ENCODE results near the gene FAM174C.

FAM174C gene

GRCh38 chr19:1269065-1269477 lies 6.3 kb upstream of the FAM174C start, which contains the start of gene CIRBP:
Gene CIRBP (plus strand): TSS chr19:1269332. CDS start chr19:1270934, 1,602 bp downstream.
- H3K18ac ChIP-seq (ENCODE audit: low read length), result peak within 1 kb of the TSS; percentile 81
- peaks cover 31 to 36% of the 10 kb centered on the region in 2 experiments for H3K4me1 ChIP-seq (ENCODE audit: control insufficient read depth in 1 of 2, insufficient read depth in 2 of 2, low read length in 2 of 2)
- H3K23ac ChIP-seq (ENCODE audit: low read length), result no peak within 1 kb of the TSS
- H3K27me3 ChIP-seq (ENCODE audit: insufficient read depth, low read length), result no peaks in the 10 kb centered on the region
- peak within 1 kb of the TSS; percentile 71 for H2BK120ac ChIP-seq (ENCODE audit: insufficient read depth, low read length, poor library complexity)
- H2BK5ac ChIP-seq (ENCODE audit: low read depth, low read length, poor library complexity), result peak within 1 kb of the TSS; percentile 85
- peak within 1 kb of the TSS; percentile 79 for H3K4me3 ChIP-seq (ENCODE audit: low read depth, low read length)
- H4K12ac ChIP-seq (ENCODE audit: low read depth, low read length), result peak within 1 kb of the TSS; percentile 5
- H3K27ac ChIP-seq (ENCODE audit: low read depth, low read length), result peak within 1 kb of the TSS; percentile 95
- H3K36me3 ChIP-seq (ENCODE audit: control insufficient read depth in 1 of 2, insufficient read depth in 2 of 2, low read length in 2 of 2), result peaks cover 32 to 33% of the 10 kb centered on the region in 2 experiments
- peak within 1 kb of the TSS; percentile 93 for H3K9ac ChIP-seq (ENCODE audit: low read length)
- DNase-seq, result peak; percentile 100
- peak within 1 kb of the TSS; percentile 98 for H4K91ac ChIP-seq (ENCODE audit: low read depth, low read length)
- no peak within 1 kb of the TSS for H2AFZ ChIP-seq (ENCODE audit: insufficient read depth, low read length, poor library complexity)
- H2AK5ac ChIP-seq (ENCODE audit: low read length), result peak within 1 kb of the TSS; percentile 74
- H3K9me3 ChIP-seq (ENCODE audit: insufficient read depth, low read depth, low read length), result no peaks in the 10 kb centered on the region
- peak within 1 kb of the TSS; percentile 89 for H4K8ac ChIP-seq (ENCODE audit: low read depth, low read length)
- no peak within 1 kb of the TSS for H2BK12ac ChIP-seq (ENCODE audit: low read length)
- no CpG with 5 or more reads among the region's 50 CpGs for WGBS (ENCODE audit: extremely low coverage, insufficient coverage, insufficient read length)
- peaks cover 13% of the 10 kb centered on the region for H3K79me2 ChIP-seq (ENCODE audit: control insufficient read depth, insufficient read depth, low read length, poor library complexity)
- peak within 1 kb of the TSS; percentile 88 for H3K14ac ChIP-seq (ENCODE audit: low read length)
- peaks cover 23% of the 10 kb centered on the region for H3K79me1 ChIP-seq (ENCODE audit: low read length)
- peak within 1 kb of the TSS; percentile 73 for H3K4me2 ChIP-seq (ENCODE audit: low read length)
- H3K4ac ChIP-seq (ENCODE audit: low read depth, low read length), result peak within 1 kb of the TSS; percentile 89

- Histone ChIP-seq H3K9ac (ENCODE audit: low read length) (peak overlapping the region; percentile 93), H2BK120ac (ENCODE audit: insufficient read depth, low read length, poor library complexity) (peak overlapping the region; percentile 71), H4K91ac (ENCODE audit: low read depth, low read length) (peak overlapping the region; percentile 98), H3K79me2 (ENCODE audit: control insufficient read depth, insufficient read depth, low read length, poor library complexity) (peaks cover 13% of the 10 kb centered on the region), H4K8ac (ENCODE audit: low read depth, low read length) (peak overlapping the region; percentile 89), H2AK5ac (ENCODE audit: low read length) (peak overlapping the region; percentile 74), H3K4me2 (ENCODE audit: low read length) (peak overlapping the region; percentile 73), H3K27ac (ENCODE audit: low read depth, low read length) (peak overlapping the region; percentile 95), H3K18ac (ENCODE audit: low read length) (peak overlapping the region; percentile 81), H3K4ac (ENCODE audit: low read depth, low read length) (peak overlapping the region; percentile 89), H3K4me3 (ENCODE audit: low read depth, low read length) (peak overlapping the region; percentile 79), H3K14ac (ENCODE audit: low read length) (peak overlapping the region; percentile 88), H3K27me3 (ENCODE audit: insufficient read depth, low read length) (no peaks in the 10 kb centered on the region), H2BK5ac (ENCODE audit: low read depth, low read length, poor library complexity) (peak overlapping the region; percentile 85), H3K4me1 (ENCODE audit: control insufficient read depth in 1 of 2, insufficient read depth in 2 of 2, low read length in 2 of 2) (peaks cover 34 to 37% of the 10 kb centered on the region in 2 experiments), H3K36me3 (ENCODE audit: control insufficient read depth in 1 of 2, insufficient read depth in 2 of 2, low read length in 2 of 2) (peaks cover 38 to 39% of the 10 kb centered on the region in 2 experiments), H4K12ac (ENCODE audit: low read depth, low read length) (peak overlapping the region; percentile 5), H2AFZ (ENCODE audit: insufficient read depth, low read length, poor library complexity) (no peak overlapping the region), H3K79me1 (ENCODE audit: low read length) (peaks cover 23% of the 10 kb centered on the region), H3K9me3 (ENCODE audit: insufficient read depth, low read depth, low read length) (no peaks in the 10 kb centered on the region), H3K23ac (ENCODE audit: low read length) (no peak overlapping the region), H2BK12ac (ENCODE audit: low read length) (no peak overlapping the region)
- peak; percentile 63 to 89 for DNase-seq
- no CpG with 5 or more reads among the region's 64 CpGs for WGBS (ENCODE audit: extremely low coverage, insufficient coverage, insufficient read length)
Measured at GRCh38 chr19:1269478-1270212, 5.7 kb upstream of the FAM174C start.

GRCh38 chr19:1270213-1270853 lies 5.0 kb upstream of the FAM174C start:
- Histone ChIP-seq H3K4me2 (ENCODE audit: low read length) (peak overlapping the region; percentile 73), H2BK120ac (ENCODE audit: insufficient read depth, low read length, poor library complexity) (peak overlapping the region; percentile 9), H3K4me3 (ENCODE audit: low read depth, low read length) (peak overlapping the region; percentile 79), H3K4ac (ENCODE audit: low read depth, low read length) (peak overlapping the region; percentile 89), H2BK12ac (ENCODE audit: low read length) (no peak overlapping the region), H4K91ac (ENCODE audit: low read depth, low read length) (peak overlapping the region; percentile 72), H2BK5ac (ENCODE audit: low read depth, low read length, poor library complexity) (peak overlapping the region; percentile 85), H4K12ac (ENCODE audit: low read depth, low read length) (peak overlapping the region; percentile 5), H3K36me3 (ENCODE audit: control insufficient read depth in 1 of 2, insufficient read depth in 2 of 2, low read length in 2 of 2) (peaks cover 42% of the 10 kb centered on the region in 2 experiments), H3K27ac (ENCODE audit: low read depth, low read length) (peak overlapping the region; percentile 95), H3K79me1 (ENCODE audit: low read length) (peaks cover 22% of the 10 kb centered on the region), H4K8ac (ENCODE audit: low read depth, low read length) (peak overlapping the region; percentile 89), H3K23ac (ENCODE audit: low read length) (no peak overlapping the region), H3K14ac (ENCODE audit: low read length) (peak overlapping the region; percentile 69), H3K4me1 (ENCODE audit: control insufficient read depth in 1 of 2, insufficient read depth in 2 of 2, low read length in 2 of 2) (peaks cover 31 to 35% of the 10 kb centered on the region in 2 experiments), H3K27me3 (ENCODE audit: insufficient read depth, low read length) (no peaks in the 10 kb centered on the region), H3K9ac (ENCODE audit: low read length) (peak overlapping the region; percentile 85), H3K9me3 (ENCODE audit: insufficient read depth, low read depth, low read length) (no peaks in the 10 kb centered on the region), H3K18ac (ENCODE audit: low read length) (peak overlapping the region; percentile 18), H2AFZ (ENCODE audit: insufficient read depth, low read length, poor library complexity) (no peak overlapping the region), H2AK5ac (ENCODE audit: low read length) (peak overlapping the region; percentile 11), H3K79me2 (ENCODE audit: control insufficient read depth, insufficient read depth, low read length, poor library complexity) (peaks cover 17% of the 10 kb centered on the region)
- DNase-seq, result no peak
- WGBS (ENCODE audit: extremely low coverage, insufficient coverage, insufficient read length), result no CpG with 5 or more reads among the region's 8 CpGs

- no peak overlapping the region for H2AK5ac ChIP-seq (ENCODE audit: low read length)
- H4K8ac ChIP-seq (ENCODE audit: low read depth, low read length), result no peak overlapping the region
- no peak overlapping the region for H4K12ac ChIP-seq (ENCODE audit: low read depth, low read length)
- no peak overlapping the region for H2AFZ ChIP-seq (ENCODE audit: insufficient read depth, low read length, poor library complexity)
- H3K79me2 ChIP-seq (ENCODE audit: control insufficient read depth, insufficient read depth, low read length, poor library complexity), result peaks cover 20% of the 10 kb centered on the region
- no peak overlapping the region for H2BK12ac ChIP-seq (ENCODE audit: low read length)
- no peaks in the 10 kb centered on the region for H3K9me3 ChIP-seq (ENCODE audit: insufficient read depth, low read depth, low read length)
- peak overlapping the region; percentile 65 for H3K4ac ChIP-seq (ENCODE audit: low read depth, low read length)
- H3K14ac ChIP-seq (ENCODE audit: low read length), result no peak overlapping the region
- no peak overlapping the region for H2BK5ac ChIP-seq (ENCODE audit: low read depth, low read length, poor library complexity)
- no peak overlapping the region for H3K4me3 ChIP-seq (ENCODE audit: low read depth, low read length)
- WGBS (ENCODE audit: extremely low coverage, insufficient coverage, insufficient read length), result no CpG with 5 or more reads among the region's 26 CpGs
- H3K36me3 ChIP-seq (ENCODE audit: control insufficient read depth in 1 of 2, insufficient read depth in 2 of 2, low read length in 2 of 2), result peaks cover 42% of the 10 kb centered on the region in 2 experiments
- H3K27ac ChIP-seq (ENCODE audit: low read depth, low read length), result no peak overlapping the region
- peaks cover 27 to 31% of the 10 kb centered on the region in 2 experiments for H3K4me1 ChIP-seq (ENCODE audit: control insufficient read depth in 1 of 2, insufficient read depth in 2 of 2, low read length in 2 of 2)
- no peak overlapping the region for H3K18ac ChIP-seq (ENCODE audit: low read length)
- H3K4me2 ChIP-seq (ENCODE audit: low read length), result peak overlapping the region; percentile 24
- H3K23ac ChIP-seq (ENCODE audit: low read length), result no peak overlapping the region
- H2BK120ac ChIP-seq (ENCODE audit: insufficient read depth, low read length, poor library complexity), result no peak overlapping the region
- H3K9ac ChIP-seq (ENCODE audit: low read length), result no peak overlapping the region
- no peaks in the 10 kb centered on the region for H3K27me3 ChIP-seq (ENCODE audit: insufficient read depth, low read length)
- no peak for DNase-seq
- peaks cover 22% of the 10 kb centered on the region for H3K79me1 ChIP-seq (ENCODE audit: low read length)
- H4K91ac ChIP-seq (ENCODE audit: low read depth, low read length), result no peak overlapping the region
Measured at GRCh38 chr19:1270854-1271527, 4.3 kb upstream of the FAM174C start.

All from trophoblast cell (in vitro differentiated cells and primary cell).